GM04503 (cell line): ENCODE measurements around the gene ANKDD1A.

Source experiments
- DNase-seq: peaks from one replicate; pipeline ENCODE4 v3.0.0-alpha.2; 2012; ENCODE audit warnings: low read depth

The ANKDD1A gene

DNA sequence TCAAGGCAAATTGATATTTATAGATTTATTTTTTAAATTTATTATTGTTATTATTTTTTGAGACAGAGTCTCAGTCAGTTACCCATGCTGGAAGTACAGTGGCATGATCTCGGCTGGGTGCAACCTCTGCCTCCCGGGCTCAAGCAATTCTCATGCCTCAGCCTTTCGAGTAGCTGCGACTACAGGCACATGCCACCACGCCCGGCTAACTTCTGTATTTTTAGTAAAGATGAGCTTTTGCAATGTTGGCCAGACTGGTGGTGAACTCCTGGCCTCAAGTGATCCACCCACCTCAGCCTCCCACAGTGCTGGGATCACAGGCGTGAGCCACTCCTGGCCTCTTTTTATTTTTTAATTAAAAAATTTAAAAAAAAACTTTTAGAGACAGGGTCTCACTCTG, 59.0 kb downstream of the ANKDD1A start:
- no peak for DNase-seq

DNA sequence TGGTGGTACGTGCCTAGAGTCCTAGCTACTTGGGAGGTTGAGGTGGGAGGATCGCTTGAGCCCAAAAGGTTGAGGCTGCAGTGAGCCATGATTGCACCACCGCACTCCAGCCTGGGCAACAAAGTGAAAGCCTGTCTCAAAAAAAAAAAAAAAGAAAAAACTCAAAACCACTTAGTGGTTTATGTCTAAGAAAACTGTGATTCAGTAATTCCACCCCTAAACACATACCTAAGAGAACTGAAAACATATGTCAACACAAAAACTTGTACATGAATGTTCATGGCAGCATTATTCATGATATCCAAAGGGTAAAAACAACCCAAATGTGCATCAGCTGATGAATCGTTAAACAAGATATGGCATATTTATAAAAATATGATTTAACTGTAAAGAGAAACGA, 63.7 kb downstream of the ANKDD1A start:
- DNase-seq, result no peak

DNA sequence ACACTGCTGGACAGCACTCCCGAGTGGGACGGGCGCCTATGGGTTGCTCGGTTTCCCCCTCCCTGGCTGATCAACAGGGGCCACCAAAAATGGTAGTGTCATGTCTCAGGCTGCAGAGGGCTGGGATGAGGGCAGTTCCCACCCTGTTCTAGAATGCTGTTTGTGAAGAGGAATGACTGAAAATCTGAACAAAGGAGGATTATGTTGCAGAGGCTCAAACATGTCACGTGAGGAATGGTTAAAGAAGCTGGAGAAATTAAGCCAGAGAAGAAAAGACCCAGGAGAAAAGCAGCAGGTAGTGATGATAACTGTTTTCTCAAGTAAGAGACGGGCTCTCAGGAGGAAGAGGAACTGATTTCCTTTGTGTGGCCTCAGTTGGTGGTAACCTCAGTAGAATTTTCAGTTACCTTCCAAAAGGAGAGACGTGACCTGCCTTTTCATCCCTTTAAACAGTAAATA, 67.6 kb downstream of the ANKDD1A start:
- DNase-seq, result no peak

DNA sequence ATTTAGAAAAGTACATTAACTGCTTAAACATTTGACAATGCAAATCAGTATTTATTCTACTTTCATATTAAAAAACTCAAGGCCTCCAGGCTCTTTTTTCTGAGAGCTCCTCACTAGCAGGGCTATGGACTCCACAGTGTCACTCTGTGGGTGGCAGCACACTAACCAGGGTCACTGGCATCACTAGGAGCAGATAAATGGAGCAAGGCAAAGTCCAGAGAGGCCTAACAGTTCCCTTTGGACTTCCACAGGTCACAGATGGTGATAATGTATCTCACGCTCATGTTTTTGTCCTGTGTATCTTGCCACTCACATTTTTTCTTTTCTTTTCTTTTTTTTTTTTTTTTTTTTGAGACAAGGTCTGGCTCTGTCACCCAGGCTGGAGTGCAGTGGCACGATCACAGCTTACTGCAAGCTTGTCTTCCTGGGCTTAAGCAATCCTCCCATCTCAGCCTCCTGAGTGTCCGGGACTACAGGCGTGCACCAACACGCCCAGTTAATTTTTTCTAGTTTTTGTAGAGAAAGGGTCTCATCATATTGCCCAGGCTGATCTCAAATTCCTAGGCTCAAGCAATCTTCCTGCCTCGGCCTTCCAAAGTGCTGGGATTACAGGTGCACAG, 70.2 kb downstream of the ANKDD1A start:
- DNase-seq, result no peak

DNA sequence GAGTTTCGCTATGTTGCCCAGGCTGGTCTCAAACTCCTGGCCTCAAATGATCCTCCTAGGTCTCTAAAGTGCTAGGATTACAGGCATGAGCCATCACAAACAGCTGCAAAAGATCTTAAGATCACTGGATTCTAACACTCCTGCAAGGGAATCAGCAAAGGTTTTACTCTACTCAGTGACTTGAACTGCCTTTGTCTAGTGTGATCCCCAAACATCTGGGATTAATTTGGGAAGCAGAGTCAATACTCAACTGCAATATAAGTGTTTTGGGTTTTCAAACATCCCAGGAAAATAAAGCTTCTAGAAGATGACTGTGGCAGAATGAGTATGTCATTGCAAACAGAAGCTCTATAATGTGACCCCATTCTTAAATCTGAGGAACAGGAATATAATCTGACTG, 70.8 kb downstream of the ANKDD1A start:
- DNase-seq, result peak; percentile 14

DNA sequence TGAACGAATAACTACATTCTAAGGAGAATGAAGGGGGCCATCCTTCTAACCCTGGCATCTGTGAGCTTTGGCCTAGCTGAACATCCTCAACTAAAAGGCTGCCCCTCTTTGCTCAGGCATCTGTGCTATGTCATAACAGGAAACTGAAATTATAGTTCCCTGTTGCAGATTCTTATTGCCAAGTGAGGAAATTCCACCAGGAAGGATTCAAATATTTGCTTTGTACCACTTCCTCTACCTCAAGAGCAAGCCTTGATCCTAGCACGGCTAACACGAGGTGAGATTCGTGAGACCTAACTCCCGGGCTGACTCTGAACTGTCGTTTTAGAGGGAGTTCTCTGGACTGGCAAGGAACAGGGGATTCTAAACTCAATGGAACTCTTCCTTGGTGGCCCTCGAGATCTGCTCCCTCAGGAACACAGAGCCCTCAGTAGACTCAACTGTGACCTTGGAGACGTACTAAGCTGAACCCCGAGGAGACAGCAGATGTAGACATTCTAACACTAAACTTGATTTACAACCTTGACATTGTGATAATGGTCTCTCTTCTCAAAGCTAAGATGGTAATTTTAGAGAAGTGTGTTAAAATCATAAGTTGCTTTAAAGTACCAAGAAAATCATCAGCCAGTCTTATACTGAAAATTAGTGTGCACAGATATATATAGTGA, 73.8 kb downstream of the ANKDD1A start:
- DNase-seq, result no peak

DNA sequence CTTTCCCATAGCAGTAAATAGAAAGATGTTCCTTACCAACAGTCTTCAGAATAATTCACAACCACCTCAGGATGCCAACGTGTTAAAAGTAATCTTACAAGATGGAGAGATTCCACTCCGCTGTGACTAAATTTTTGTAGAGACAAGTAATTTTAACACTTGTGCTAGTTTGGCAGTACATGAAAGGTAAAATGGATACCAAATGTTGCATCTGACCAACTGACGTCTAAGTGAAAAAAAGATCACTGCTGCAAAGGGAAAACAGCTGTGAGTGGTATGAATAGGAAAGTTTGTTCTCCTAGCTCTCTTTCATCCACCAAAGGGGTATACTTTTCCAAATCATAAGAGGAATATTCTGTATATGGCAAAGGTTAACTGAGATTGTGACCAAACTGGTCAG, 75.4 kb downstream of the ANKDD1A start:
- DNase-seq, result no peak

DNA sequence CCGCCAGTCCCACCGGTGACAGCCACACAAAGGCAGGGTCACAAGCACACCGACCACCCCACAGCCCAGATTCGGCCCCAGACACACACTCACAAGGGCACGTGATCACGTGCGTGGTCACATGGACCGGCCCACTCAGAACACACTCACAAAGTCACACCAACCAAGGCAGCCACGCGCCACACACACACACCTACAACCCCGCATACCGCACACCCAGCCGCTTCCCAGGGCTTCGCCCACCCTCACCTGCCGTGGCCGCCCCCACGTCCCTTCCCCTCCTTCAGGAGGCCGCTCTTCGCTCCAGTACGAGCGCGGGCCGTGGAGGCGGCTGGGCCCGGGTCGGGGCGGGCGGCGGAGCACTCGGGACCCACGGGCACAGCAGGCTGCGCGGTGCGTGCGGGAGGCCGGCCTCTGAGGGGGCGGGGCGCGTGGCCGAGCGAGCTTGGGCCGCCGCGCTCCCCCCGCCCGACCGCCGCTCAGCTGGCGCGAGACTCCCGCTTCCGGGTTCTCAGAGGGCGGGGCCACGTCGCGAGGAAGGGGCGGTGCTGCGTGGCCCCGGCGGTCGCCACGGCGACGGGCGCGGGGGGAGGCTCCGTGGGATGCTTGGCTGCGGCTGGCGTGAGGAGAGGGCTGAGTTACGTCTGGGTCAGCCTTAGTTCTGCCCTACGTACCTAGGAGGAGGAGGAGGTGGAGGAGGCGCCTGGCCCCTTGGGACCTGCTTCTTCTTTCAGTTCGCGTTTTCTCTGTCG, 77.9 kb downstream of the ANKDD1A start, which contains the start of gene SPG21:
Gene SPG21 (minus strand): TSS at position 499 of the 752 bp plus-strand sequence. CDS start 6,345 bp downstream, outside the sequence.
- peak; percentile 48 for DNase-seq

DNA sequence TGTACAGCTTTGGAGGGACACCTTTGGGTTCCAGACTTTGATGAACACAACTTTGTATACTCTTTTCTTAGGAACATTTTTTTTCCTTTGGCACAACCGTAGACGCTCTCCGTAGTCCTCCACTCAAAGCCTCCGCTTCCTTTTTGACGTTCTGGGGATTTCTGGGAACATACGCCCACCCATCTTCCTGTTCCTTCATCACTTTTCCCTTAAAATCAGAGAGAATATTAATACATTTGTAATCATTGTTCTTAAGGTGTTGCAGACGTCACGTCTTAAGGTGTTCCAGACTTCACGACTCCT, 78.4 kb downstream of the ANKDD1A start:
- DNase-seq, result no peak

DNA sequence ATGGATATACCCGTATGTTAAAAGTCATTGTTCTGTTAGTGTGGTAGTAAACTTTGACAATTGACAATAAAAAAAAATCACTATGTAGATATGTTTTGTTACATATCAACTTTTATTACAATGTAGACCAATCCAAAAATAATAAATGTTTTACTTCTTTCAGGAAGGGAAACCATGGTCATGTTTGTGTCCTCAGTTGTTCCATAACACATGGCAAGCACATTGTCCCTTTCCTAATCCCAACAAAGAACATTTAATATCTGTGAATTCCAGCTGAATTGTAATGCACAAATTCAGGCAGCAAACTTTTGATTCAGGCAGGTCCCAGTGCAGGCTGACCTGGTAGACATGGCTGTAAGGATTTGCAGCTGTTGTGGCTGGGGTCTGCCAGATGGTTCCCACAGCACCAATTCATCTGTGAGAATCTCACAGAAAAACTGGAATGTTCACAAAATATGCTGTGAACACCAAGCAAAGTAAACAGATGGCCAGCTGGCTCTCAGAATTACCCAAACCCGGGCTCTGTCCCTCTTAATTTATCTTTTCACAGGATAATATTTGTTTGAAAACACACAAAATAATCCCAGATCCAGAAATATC, 79.9 kb downstream of the ANKDD1A start:
- no peak for DNase-seq

DNA sequence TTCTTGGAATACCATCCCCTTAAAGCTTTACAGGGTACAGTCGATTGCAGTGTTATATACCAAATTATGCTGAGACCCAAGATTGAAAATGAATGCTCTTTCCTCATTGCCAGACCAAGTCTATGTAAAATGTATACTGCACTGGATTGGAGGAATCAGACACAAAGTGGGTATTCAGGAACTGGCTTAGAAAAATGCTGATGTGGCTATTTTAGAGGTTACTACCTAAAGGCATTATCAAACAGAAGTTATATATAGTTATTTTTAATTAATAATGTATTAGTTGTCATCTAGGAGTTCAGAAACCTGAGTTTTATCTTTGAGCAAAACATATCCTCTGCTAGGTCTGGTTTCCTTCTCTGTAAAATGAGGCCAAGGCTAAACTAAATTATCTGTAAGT, 81.6 kb downstream of the ANKDD1A start:
- no peak for DNase-seq

DNA sequence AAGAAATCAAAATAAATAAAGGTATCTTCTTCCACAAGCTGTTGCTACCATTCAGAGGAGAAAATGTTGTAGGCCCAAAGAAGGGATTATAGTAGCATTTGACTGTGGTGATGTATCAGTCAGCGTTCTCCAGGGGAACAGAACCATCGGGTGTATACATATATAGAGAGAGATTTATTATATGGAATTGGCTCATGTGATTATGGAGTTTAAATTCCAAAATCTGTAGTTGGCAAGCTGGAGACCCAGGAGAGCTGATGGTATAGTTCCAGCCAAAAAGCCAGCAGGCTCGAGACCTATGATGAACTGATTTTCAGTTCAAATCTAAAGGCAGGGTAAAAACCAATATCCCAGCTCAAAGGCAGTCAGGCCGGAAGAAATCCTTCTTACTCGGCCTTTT, 85.4 kb downstream of the ANKDD1A start:
- no peak for DNase-seq

DNA sequence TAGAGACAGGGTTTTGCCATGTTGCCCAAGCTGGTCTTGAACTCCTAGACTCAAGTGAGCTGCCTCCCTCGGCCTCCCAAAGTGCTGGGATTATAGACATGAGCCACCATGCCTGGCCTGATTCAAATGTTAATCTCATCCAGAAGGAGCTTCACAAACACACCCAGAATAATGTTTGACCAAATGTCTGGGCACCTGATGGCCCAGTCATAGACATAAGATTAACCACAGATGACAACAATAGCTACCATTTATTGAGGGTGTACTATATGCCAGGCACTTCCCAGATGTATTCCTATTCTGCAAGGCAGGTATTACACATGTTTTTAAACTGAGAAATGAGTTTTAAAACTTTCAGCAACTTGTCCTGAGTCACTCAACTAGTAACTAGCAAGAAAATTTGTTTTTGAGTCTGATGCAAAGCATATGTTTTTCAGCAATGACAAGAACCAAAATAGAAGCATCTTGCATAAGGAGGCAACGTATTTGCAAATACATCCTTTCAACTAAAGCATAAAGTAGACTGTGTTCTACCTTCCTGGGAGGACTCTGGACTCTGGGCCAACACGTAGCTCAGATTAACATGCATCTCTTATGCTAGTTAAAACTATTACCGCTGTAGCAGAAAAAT, 86.2 kb downstream of the ANKDD1A start:
- peak; percentile 19 for DNase-seq

DNA sequence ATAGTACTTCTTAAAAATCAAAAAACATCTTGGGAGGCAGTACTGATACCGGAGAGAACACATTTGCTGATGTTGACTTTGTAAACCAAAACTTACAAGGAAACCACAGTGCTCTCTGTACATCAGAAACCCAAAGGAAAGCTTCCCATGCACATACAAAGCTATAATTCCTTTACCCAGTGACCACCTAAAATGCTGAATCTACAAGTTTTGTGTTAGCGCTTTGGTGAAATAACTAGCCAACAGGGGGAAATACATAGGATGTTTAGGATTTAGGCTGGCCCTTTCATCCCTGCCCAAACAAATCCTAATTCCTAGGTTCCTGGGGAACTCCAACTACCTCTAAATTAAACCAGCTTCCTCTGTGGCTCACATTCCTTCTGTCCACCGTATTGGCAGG, 93.3 kb downstream of the ANKDD1A start:
- no peak for DNase-seq

DNA sequence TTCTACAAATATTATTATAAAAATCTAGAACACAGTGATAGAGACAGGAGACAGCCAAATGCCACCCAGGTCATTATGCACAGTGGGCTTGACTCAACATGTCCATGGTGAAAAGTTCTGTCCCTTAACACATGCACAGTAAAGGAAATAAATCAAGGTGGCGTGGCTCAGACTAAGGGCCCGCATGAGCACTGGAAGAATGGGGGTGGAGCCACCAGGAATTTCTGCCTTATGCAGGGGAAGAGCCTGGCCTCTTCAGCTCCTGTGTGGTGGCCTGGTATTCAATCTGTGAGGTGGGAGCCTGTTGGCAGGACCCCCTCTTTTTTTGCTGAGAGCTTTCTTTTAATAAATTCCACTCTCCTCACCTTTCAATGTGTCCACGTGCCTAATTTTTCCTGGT, 95.2 kb downstream of the ANKDD1A start:
- no peak for DNase-seq
